KOPT-K1 (cell line): ENCODE measurements around the gene MRPL23.

Source experiments
- H3K27ac ChIP-seq: fragments of 200-600 bp; sonication (generic); 2 replicates; pipeline ENCODE4 v1.5.1; 2016; ENCODE audit warnings: antibody characterized with exemption, mild to moderate bottlenecking, low read depth, low read length; ENCODE audit not compliant: poor library complexity, severe bottlenecking
- H3K36me3 ChIP-seq: fragments of 200-600 bp; sonication (generic); 2 replicates; pipeline ENCODE4 v1.5.1; 2017; ENCODE audit warnings: antibody characterized with exemption, mild to moderate bottlenecking, low read length, moderate library complexity; ENCODE audit not compliant: insufficient read depth
- H3K9me3 ChIP-seq: fragments of 200-600 bp; sonication (generic); 2 replicates; pipeline ENCODE4 v1.5.1; 2017; ENCODE audit warnings: antibody characterized with exemption, low read length, mild to moderate bottlenecking; ENCODE audit not compliant: insufficient read depth, poor library complexity, severe bottlenecking

Gene MRPL23

GRCh38 chr11:1946812-1947484 is at the start of gene MRPL23:
Gene MRPL23, plus strand, starts transcription at chr11:1947332. Its CDS starts 31 bp downstream, at chr11:1947363.
- Histone ChIP-seq H3K9me3 (no peaks in the 10 kb centered on the region), H3K36me3 (no peaks in the 10 kb centered on the region), H3K27ac (no peak within 1 kb of the TSS)

- Histone ChIP-seq H3K27ac (no peak overlapping the region), H3K9me3 (no peaks in the 10 kb centered on the region), H3K36me3 (no peaks in the 10 kb centered on the region)
Observed at GRCh38 chr11:1899090-1899489, 48.0 kb upstream of the MRPL23 start.

- Histone ChIP-seq H3K9me3 (no peaks in the 10 kb centered on the region), H3K36me3 (no peaks in the 10 kb centered on the region), H3K27ac (no peak overlapping the region)
Observed at GRCh38 chr11:1899686-1900085, 47.4 kb upstream of the MRPL23 start.

- H3K36me3 ChIP-seq, result no peaks in the 10 kb centered on the region
- H3K27ac ChIP-seq, result no peak overlapping the region
- H3K9me3 ChIP-seq, result no peaks in the 10 kb centered on the region
Observed at GRCh38 chr11:1906181-1906580, 41.0 kb upstream of the MRPL23 start.

GRCh38 chr11:1906611-1907423 is 40.3 kb upstream of the MRPL23 start:
- no peak overlapping the region for H3K27ac ChIP-seq
- H3K36me3 ChIP-seq, result no peaks in the 10 kb centered on the region
- H3K9me3 ChIP-seq, result no peaks in the 10 kb centered on the region

GRCh38 chr11:1908618-1909017 is 38.5 kb upstream of the MRPL23 start:
- no peaks in the 10 kb centered on the region for H3K9me3 ChIP-seq
- H3K36me3 ChIP-seq, result no peaks in the 10 kb centered on the region
- H3K27ac ChIP-seq, result no peak overlapping the region

GRCh38 chr11:1909524-1909923 is 37.6 kb upstream of the MRPL23 start:
- Histone ChIP-seq H3K9me3 (no peaks in the 10 kb centered on the region), H3K36me3 (no peaks in the 10 kb centered on the region), H3K27ac (no peak overlapping the region)

- no peak overlapping the region for H3K27ac ChIP-seq
- no peaks in the 10 kb centered on the region for H3K36me3 ChIP-seq
- no peaks in the 10 kb centered on the region for H3K9me3 ChIP-seq
Observed at GRCh38 chr11:1912289-1912878, 34.7 kb upstream of the MRPL23 start.

- H3K27ac ChIP-seq, result no peak overlapping the region
- H3K9me3 ChIP-seq, result no peaks in the 10 kb centered on the region
- H3K36me3 ChIP-seq, result no peaks in the 10 kb centered on the region
Observed at GRCh38 chr11:1913271-1914060, 33.7 kb upstream of the MRPL23 start.

GRCh38 chr11:1915795-1916131 is 31.4 kb upstream of the MRPL23 start:
- Histone ChIP-seq H3K36me3 (no peaks in the 10 kb centered on the region), H3K9me3 (no peaks in the 10 kb centered on the region), H3K27ac (no peak overlapping the region)

- H3K36me3 ChIP-seq, result no peaks in the 10 kb centered on the region
- H3K9me3 ChIP-seq, result no peaks in the 10 kb centered on the region
- H3K27ac ChIP-seq, result no peak overlapping the region
Observed at GRCh38 chr11:1916132-1916985, 30.8 kb upstream of the MRPL23 start.

GRCh38 chr11:1916986-1917522 is 30.1 kb upstream of the MRPL23 start:
- Histone ChIP-seq H3K27ac (no peak overlapping the region), H3K9me3 (no peaks in the 10 kb centered on the region)

GRCh38 chr11:1917523-1918435 is 29.4 kb upstream of the MRPL23 start:
- Histone ChIP-seq H3K27ac (no peak overlapping the region), H3K9me3 (no peaks in the 10 kb centered on the region), H3K36me3 (no peaks in the 10 kb centered on the region)

More at GRCh38 chr11:1916986-1917522, 30.1 kb upstream of the MRPL23 start:
- H3K36me3 ChIP-seq, result no peaks in the 10 kb centered on the region
